Cardiac muscle cell (in vitro differentiated cells and primary cell): ENCODE results near the gene NAGS. TPM values are rescaled to one million over a fixed set of nuclear protein-coding genes. Genes with fewer than 3 reads are reported as not detected.

Experiments used
- DNase-seq, 2 donors: peaks; one replicate each; pipeline versions ENCODE4 v3.0.0 to v3.0.0-alpha.2; 2010 to 2017; ENCODE audit warnings: low read depth in 1 of 2, low spot score in 1 of 2
- H3K27ac ChIP-seq: fragments of 200-600 bp; sonication (generic); 2 replicates; pipeline ENCODE4 v1.5.1; 2016
- H3K27me3 ChIP-seq: fragments of 200-600 bp; sonication (generic); 2 replicates; pipeline ENCODE4 v1.6.0; 2016; ENCODE audit warnings: control low read depth
- H3K36me3 ChIP-seq: fragments of 200-600 bp; sonication (generic); 2 replicates; pipeline ENCODE4 v1.5.1; 2016; ENCODE audit warnings: control low read depth
- H3K4me1 ChIP-seq: fragments of 200-600 bp; sonication (generic); 2 replicates; pipeline ENCODE4 v1.8.1; 2017; ENCODE audit warnings: low read depth, mild to moderate bottlenecking, mixed run types
- H3K4me3 ChIP-seq: fragments of 200-600 bp; sonication (generic); 2 replicates; pipeline ENCODE4 v1.5.1; 2016; ENCODE audit warnings: mild to moderate bottlenecking
- H3K9me3 ChIP-seq: fragments of 200-600 bp; sonication (generic); 2 replicates; pipeline ENCODE4 v1.5.1; 2017; ENCODE audit warnings: low read depth, mild to moderate bottlenecking, control low read depth
- polyA plus RNA-seq: library from polyadenylated mRNA; unstranded; fragments of >200 nt; fragmentation: Nextera tagmentation; extraction: Ambion mirVana; gene quantifications from 2 replicates; pipeline ENCODE4 v1.2.1, GENCODE V29; 2016
- total RNA-seq: library from RNA; depleted of rRNA; stranded (reverse); fragments of >200 nt; gene quantifications from 2 replicates; pipeline ENCODE4 v1.2.3, GENCODE V29; 2016
- TF ChIP-seq, protein P1 (sequence below): IDR thresholded peaks from 2 replicates; pipeline ENCODE4 v1.5.1; 2012; ENCODE audit warnings: low read depth, mild to moderate bottlenecking, low read length

Gene NAGS
- total and polyA plus RNA-seq, 2 experiments from 2014 or later, result 5.1 to 6.1 TPM

DNA sequence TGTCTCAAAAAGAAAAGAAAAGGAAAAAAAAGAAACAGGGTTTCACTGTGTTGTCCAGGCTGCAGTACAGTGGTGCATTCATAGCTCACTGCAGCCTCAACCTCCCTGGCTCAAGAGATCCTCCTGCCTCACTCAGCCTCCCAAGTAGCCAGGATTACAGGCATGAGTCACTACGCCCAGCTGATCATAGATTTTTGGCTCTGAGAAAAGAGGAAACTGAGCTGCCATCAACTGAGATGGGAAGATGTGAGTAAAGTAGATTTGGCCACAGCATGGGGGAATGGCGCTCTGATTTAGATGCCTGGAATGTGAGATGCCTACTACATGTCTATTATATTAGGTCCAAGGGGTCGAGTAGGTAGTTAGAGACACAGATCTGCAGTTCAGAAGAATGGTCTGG lies 5.9 kb upstream of the NAGS start:
- H3K4me3 ChIP-seq, result no peak overlapping the region
- no peaks in the 10 kb centered on the region for H3K36me3 ChIP-seq
- H3K4me1 ChIP-seq, result no peaks in the 10 kb centered on the region
- H3K27ac ChIP-seq, result no peak overlapping the region
- DNase-seq, result peak in 1 of 2 donors; percentile 54
- TF ChIP-seq, protein P1, sequence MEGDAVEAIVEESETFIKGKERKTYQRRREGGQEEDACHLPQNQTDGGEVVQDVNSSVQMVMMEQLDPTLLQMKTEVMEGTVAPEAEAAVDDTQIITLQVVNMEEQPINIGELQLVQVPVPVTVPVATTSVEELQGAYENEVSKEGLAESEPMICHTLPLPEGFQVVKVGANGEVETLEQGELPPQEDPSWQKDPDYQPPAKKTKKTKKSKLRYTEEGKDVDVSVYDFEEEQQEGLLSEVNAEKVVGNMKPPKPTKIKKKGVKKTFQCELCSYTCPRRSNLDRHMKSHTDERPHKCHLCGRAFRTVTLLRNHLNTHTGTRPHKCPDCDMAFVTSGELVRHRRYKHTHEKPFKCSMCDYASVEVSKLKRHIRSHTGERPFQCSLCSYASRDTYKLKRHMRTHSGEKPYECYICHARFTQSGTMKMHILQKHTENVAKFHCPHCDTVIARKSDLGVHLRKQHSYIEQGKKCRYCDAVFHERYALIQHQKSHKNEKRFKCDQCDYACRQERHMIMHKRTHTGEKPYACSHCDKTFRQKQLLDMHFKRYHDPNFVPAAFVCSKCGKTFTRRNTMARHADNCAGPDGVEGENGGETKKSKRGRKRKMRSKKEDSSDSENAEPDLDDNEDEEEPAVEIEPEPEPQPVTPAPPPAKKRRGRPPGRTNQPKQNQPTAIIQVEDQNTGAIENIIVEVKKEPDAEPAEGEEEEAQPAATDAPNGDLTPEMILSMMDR, result no peak
- no peaks in the 10 kb centered on the region for H3K9me3 ChIP-seq
- H3K27me3 ChIP-seq, result peaks cover 10% of the 10 kb centered on the region

DNA sequence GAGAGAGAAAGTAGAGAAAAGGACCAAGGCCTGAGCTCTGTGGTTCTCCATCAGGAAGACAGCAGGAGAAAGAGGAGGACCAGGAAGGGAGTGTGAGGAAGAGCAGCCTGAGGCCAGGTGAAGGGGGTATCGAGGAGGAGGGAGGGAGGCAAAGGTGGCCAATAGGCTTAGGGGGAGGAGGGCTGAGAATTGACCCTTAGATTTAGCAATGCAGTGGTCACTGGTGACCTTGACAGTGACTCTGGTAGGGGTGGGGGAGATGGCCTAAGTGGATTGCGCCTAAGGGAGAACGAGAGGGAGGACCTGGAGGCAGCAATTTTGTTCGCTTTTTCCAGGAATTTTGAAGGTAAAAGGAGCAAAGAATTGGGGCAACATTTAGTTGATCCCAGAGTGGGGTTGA lies 5.4 kb upstream of the NAGS start:
- H3K36me3 ChIP-seq, result no peaks in the 10 kb centered on the region
- H3K27me3 ChIP-seq, result peaks cover 15% of the 10 kb centered on the region
- no peaks in the 10 kb centered on the region for H3K9me3 ChIP-seq
- TF ChIP-seq, protein P1, result no peak
- H3K4me1 ChIP-seq, result no peaks in the 10 kb centered on the region
- H3K4me3 ChIP-seq, result no peak overlapping the region
- no peak overlapping the region for H3K27ac ChIP-seq
- DNase-seq, result no peak

DNA sequence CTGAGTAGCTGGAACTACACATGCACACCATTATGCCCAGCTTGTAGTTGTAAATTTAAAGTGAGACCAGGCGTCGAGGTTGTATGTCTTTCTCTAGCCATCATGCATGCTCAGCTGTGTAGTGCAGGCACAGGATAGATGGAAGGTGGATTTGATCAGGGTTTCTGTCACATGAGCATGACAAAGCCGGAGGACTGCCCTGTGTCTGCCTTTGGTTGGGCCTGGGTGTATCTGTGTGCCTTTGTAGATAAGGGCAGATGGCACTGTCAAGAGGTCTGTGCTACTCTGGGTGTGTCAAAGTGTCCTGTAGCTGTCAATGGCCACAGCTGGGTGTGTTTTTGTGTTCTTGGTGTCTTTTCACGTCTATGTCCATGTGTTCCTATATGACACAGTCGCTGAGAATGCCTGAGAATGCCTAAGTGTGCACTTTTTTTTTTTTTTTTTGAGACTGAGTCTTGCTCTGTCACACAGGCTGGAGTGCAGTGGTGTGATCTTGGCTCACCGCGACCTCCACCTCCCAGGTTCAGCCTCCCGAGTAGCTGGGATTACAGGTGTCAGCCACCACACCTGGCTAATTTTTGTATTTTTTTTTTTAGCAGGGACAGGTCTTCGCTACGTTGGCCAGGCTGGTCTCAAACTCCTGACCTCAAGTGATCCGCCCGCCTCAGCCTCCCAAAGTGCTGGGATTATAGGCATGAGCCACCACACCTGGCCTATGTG lies 4.1 kb upstream of the NAGS start:
- DNase-seq, result no peak
- no peaks in the 10 kb centered on the region for H3K4me1 ChIP-seq
- H3K27me3 ChIP-seq, result peaks cover 28% of the 10 kb centered on the region
- H3K36me3 ChIP-seq, result no peaks in the 10 kb centered on the region
- H3K9me3 ChIP-seq, result no peaks in the 10 kb centered on the region
- no peak overlapping the region for H3K27ac ChIP-seq
- H3K4me3 ChIP-seq, result no peak overlapping the region
- TF ChIP-seq, protein P1, result no peak

DNA sequence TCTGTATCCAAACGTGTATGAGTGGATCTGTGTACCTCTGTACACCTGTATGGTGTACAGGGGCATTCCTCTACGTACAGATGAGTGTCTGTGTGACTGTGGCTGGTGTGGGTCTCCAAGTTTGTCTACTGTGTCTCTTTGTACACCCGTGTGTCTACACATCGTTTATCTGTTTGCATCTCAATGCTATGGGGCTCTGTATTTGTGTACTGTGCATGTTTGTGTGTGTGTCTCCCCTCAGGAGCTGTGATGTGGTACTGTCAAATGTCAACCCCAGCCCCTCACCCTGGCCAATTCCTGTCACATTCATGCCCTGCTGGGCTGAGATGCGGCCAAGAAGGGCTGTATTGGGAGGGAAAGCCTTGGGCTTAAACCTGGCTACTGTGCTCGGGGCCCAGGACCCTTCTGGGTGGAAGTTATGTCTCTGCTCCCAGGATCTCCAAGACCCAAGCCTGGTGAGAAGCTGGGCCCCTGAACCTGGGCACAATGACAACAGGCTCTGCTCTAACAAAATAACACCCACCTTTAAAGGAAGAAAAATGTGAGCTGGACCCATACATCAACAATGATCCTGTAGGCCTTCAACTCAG lies 3.5 kb upstream of the NAGS start:
- no peak overlapping the region for H3K27ac ChIP-seq
- H3K4me3 ChIP-seq, result no peak overlapping the region
- peaks cover 34% of the 10 kb centered on the region for H3K27me3 ChIP-seq
- no peaks in the 10 kb centered on the region for H3K36me3 ChIP-seq
- H3K4me1 ChIP-seq, result no peaks in the 10 kb centered on the region
- no peak for DNase-seq
- H3K9me3 ChIP-seq, result no peaks in the 10 kb centered on the region
- TF ChIP-seq, protein P1, result no peak

DNA sequence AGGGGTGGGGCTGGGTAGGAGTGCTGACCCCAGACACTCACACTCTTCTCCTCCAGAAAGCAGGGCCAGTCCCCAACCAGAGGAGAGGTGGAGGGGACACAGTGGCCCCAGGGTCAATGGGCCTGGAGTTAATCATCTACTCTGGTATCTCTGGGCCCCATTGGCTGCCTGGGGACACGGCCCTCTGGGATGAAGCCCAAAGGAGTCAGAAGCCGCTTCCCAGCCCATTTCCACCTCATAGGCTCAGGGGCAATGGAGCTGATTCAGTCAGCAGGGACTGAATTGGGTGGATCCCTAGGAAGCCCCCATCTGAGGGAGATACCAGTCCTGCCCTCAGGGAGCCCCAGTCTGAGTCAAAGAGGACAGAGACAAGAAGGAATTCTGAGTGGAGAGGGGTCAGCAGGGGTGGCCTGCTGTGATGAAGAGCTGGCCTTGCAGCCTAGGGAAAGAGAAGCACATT lies 2.9 kb upstream of the NAGS start:
- peaks cover 39% of the 10 kb centered on the region for H3K27me3 ChIP-seq
- TF ChIP-seq, protein P1, result no peak
- no peak overlapping the region for H3K27ac ChIP-seq
- no peak overlapping the region for H3K4me3 ChIP-seq
- H3K4me1 ChIP-seq, result no peaks in the 10 kb centered on the region
- H3K36me3 ChIP-seq, result no peaks in the 10 kb centered on the region
- no peaks in the 10 kb centered on the region for H3K9me3 ChIP-seq
- DNase-seq, result no peak
